Testis (tissue), 3 donors: ENCODE results near the gene CACNG3. TPM values are rescaled to one million over a fixed set of nuclear protein-coding genes. Genes with fewer than 3 reads are reported as not detected.

ENCODE experiments used
- DNase-seq: peaks from one replicate; pipeline ENCODE4 v3.0.0-alpha.2; 2019
- H3K27ac ChIP-seq, 2 donors: fragments of 200-600 bp; sonication (generic); one replicate each; pipeline ENCODE4 v1.5.1; 2019
- H3K27me3 ChIP-seq: fragments of 200-600 bp; sonication (generic); one replicate; pipeline ENCODE4 v1.5.1; 2019
- H3K36me3 ChIP-seq: fragments of 200-600 bp; sonication (generic); one replicate; pipeline ENCODE4 v1.5.1; 2017; ENCODE audit warnings: low read depth; ENCODE audit errors: missing control alignments
- H3K4me1 ChIP-seq: fragments of 200-600 bp; sonication (generic); one replicate; pipeline ENCODE4 v1.5.1; 2019
- H3K4me3 ChIP-seq, 2 donors: fragments of 200-600 bp; sonication (generic); one replicate each; pipeline ENCODE4 v1.5.1; 2017 to 2019
- H3K9me3 ChIP-seq: fragments of 200-600 bp; sonication (generic); one replicate; pipeline ENCODE4 v1.5.1; 2017
- POLR2A ChIP-seq: fragments of 450-650 bp; IDR thresholded peaks from one replicate; pipeline ENCODE4 v1.6.1; 2017; ENCODE audit warnings: antibody characterized with exemption, mild to moderate bottlenecking, moderate library complexity
- WGBS, 2 donors: methylation state at CpG; one replicate each; pipeline ENCODE4 v1.1.5; 2018; 5-methylcytosine and 5-hydroxymethylcytosine counted together
- intact Hi-C: fragments of 100-400 bp; cut with DNase I; formaldehyde crosslinking; loops from one replicate; pipeline ENCODE4 v1.15.1; 2023; ENCODE audit warnings: low total_unique reads
- polyA plus RNA-seq: library from polyadenylated mRNA; stranded (reverse); fragments of 350-450 nt; fragmentation: Illumina TruSeq; extraction: RNeasy Lipid Tissue Mini Kit (QIAGEN cat#74804); gene quantifications from one replicate; pipeline ENCODE4 v1.2.3, GENCODE V29; 2014; ENCODE audit warnings: low read depth, low replicate concordance; ENCODE audit not compliant: insufficient read depth
- total RNA-seq, 2 donors: library from RNA; depleted of rRNA; stranded (reverse); fragments of >200 nt; gene quantifications; one replicate each; pipeline ENCODE4 v1.2.3, GENCODE V29; 2016
- TF ChIP-seq, protein P1 (sequence below), 3 experiments: fragments of 450-650 bp in 2 of 3; fragments of 200-600 bp in 1 of 3; sonication (generic) in 1 of 3; IDR thresholded peaks; one replicate each; pipeline ENCODE4 v1.5.1; 2016 to 2019; ENCODE audit warnings: antibody characterized with exemption in 3 of 3, mild to moderate bottlenecking in 2 of 3, moderate library complexity in 1 of 3

CACNG3 gene
- total and polyA plus RNA-seq, 3 donors from 2014 or later: 0.06 to 0.32 TPM; not detected in 1

DNA sequence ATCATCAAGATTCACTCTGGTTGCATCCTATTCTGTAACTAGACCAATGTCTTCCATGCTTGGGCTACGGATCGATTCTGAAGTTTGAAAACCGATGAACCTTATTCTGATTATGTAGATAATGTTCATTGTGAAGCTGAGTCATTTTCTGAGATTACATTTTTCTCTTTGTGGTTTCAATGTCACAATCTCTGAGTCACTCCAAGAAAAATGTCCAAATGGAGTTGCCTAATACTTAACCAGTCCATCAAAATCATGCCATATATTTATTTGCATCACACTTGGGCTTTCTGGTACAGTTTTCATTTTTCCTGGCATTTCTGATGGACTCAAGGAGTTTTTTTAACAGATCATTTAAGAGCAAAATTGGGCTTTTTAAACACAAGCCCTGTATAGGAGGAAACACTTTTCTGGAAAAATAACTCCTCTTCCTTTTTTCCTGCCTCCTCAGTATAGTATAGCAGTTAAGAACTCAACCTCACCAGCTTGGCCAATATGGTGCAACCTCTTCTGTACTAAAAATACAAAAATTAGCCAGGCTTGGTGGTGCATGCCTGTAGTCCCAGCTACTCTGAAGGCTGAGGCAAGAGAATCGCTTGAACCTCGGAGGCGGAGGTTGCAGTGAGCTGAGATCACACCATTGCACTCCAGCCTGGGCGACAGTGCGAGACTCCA, 17.5 kb downstream of the CACNG3 start:
- WGBS, 2 donors: 87 to 95% methylated on average over 8 of the region's 8 CpGs
- H3K36me3 ChIP-seq: no peaks in the 10 kb centered on the region
- H3K27ac ChIP-seq: no peak overlapping the region
- no peak overlapping the region for H3K4me3 ChIP-seq
- intact Hi-C loops: no loop called here
- TF ChIP-seq, protein P1, sequence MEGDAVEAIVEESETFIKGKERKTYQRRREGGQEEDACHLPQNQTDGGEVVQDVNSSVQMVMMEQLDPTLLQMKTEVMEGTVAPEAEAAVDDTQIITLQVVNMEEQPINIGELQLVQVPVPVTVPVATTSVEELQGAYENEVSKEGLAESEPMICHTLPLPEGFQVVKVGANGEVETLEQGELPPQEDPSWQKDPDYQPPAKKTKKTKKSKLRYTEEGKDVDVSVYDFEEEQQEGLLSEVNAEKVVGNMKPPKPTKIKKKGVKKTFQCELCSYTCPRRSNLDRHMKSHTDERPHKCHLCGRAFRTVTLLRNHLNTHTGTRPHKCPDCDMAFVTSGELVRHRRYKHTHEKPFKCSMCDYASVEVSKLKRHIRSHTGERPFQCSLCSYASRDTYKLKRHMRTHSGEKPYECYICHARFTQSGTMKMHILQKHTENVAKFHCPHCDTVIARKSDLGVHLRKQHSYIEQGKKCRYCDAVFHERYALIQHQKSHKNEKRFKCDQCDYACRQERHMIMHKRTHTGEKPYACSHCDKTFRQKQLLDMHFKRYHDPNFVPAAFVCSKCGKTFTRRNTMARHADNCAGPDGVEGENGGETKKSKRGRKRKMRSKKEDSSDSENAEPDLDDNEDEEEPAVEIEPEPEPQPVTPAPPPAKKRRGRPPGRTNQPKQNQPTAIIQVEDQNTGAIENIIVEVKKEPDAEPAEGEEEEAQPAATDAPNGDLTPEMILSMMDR (IDR thresholded peaks at IDR 0.05): no peak
- no peak for TF ChIP-seq POLR2A
- no peak for DNase-seq
- no peaks in the 10 kb centered on the region for H3K4me1 ChIP-seq
- no peaks in the 10 kb centered on the region for H3K27me3 ChIP-seq
- no peaks in the 10 kb centered on the region for H3K9me3 ChIP-seq

- Histone ChIP-seq H3K4me3 (no peak overlapping the region), H3K27me3 (no peaks in the 10 kb centered on the region), H3K27ac (no peak overlapping the region), H3K9me3 (no peaks in the 10 kb centered on the region), H3K36me3 (no peaks in the 10 kb centered on the region), H3K4me1 (no peaks in the 10 kb centered on the region)
- DNase-seq: no peak
- no peak for TF ChIP-seq POLR2A
- intact Hi-C loops: no loop called here
- 87 to 95% methylated on average over 2 of the region's 2 CpGs for WGBS, 2 donors
These were observed 19.3 kb downstream of the CACNG3 start for GRCh38 chr16:24275413-24275812.

- Histone ChIP-seq H3K27ac (no peak overlapping the region), H3K27me3 (no peaks in the 10 kb centered on the region), H3K4me1 (no peaks in the 10 kb centered on the region), H3K36me3 (no peaks in the 10 kb centered on the region), H3K9me3 (no peaks in the 10 kb centered on the region), H3K4me3 (no peak overlapping the region)
- no peak for DNase-seq
- intact Hi-C loops: no loop called here
- 77 to 80% methylated on average over 8 of the region's 8 CpGs for WGBS, 2 donors
- TF ChIP-seq, protein P1 (IDR thresholded peaks at IDR 0.05): no peak
- no peak for TF ChIP-seq POLR2A
These were observed 23.9 kb downstream of the CACNG3 start for GRCh38 chr16:24279982-24280515.

DNA sequence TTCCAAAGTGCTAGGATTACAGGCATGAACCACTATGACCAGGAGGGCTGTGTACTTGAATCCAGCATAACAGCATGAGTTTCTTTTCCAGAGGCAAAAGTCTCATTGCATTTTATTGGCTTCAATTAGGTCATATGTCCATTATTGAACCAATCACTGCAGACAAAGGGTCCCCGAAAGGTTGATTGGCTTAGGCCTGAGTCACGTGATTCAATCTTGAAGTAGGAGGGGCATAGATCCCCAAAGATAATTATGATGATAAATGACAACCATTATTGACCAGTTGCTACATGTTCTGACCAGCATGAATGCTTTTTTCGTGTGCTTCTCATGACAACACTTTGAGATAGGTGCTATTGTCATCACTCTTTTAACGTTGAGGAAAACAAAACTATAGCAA, 25.3 kb downstream of the CACNG3 start:
- Histone ChIP-seq H3K4me1 (no peaks in the 10 kb centered on the region), H3K36me3 (no peaks in the 10 kb centered on the region), H3K9me3 (no peaks in the 10 kb centered on the region), H3K27me3 (no peaks in the 10 kb centered on the region), H3K4me3 (no peak overlapping the region), H3K27ac (no peak overlapping the region)
- TF ChIP-seq, protein P1 (IDR thresholded peaks at IDR 0.05): no peak
- no peak for TF ChIP-seq POLR2A
- DNase-seq: peak; percentile 42
- 64 to 68% methylated on average over 4 of the region's 4 CpGs for WGBS, 2 donors
- intact Hi-C loops: no loop called here

DNA sequence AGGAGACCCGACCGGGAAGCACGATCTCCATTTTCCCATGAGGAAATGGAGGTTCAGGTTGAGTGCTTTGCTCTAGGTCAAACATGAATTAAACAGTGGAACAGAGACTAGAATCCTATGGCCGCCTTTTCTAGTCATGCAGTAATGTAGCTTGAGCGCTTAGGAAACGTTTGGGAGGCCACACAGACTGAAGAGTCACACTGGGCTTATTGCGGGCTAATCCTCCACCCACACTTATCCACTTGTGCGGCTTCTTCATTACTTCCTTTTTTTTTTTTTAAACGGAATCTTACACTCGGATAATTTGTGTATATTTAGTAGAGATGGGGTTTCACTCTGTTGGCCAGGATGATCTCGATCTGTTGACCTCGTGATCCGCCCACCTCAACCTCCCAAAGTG, 26.0 kb downstream of the CACNG3 start:
- whole genome bisulfite sequencing, 2 donors: 58 to 73% methylated on average over 13 of the region's 13 CpGs
- no peak overlapping the region for H3K4me3 ChIP-seq
- no peak overlapping the region for H3K27ac ChIP-seq
- no peaks in the 10 kb centered on the region for H3K36me3 ChIP-seq
- intact Hi-C loops: no loop called here
- TF ChIP-seq POLR2A: no peak
- TF ChIP-seq, protein P1 (IDR thresholded peaks at IDR 0.05): no peak
- no peaks in the 10 kb centered on the region for H3K9me3 ChIP-seq
- DNase-seq: no peak
- H3K4me1 ChIP-seq: no peaks in the 10 kb centered on the region
- H3K27me3 ChIP-seq: no peaks in the 10 kb centered on the region
